BLaER1 treated with 17β-estradiol and CSF1 and Interleukin-3, amounts not matched to agents 10 nM and 100 nM (cell line): Measurements from ENCODE around the gene ASAH2.
"Not testable (repeated sequence)": the region's sequence is repeated elsewhere in the genome, so short reads cannot be mapped to it uniquely, and the experiment has no call there.

Experiments
- H3K27ac ChIP-seq, 11 experiments: shearing (Covaris generic); formaldehyde crosslinking; 2 replicates each; pipeline ENCODE4 v1.8.1; 2022
- H3K27me3 ChIP-seq, 11 experiments: shearing (Covaris generic); formaldehyde crosslinking; 2 replicates each; pipeline ENCODE4 v1.8.1; 2022
- H3K36me3 ChIP-seq, 11 experiments: shearing (Covaris generic); formaldehyde crosslinking; 2 replicates each; pipeline ENCODE4 v1.8.1; 2022
- H3K4me1 ChIP-seq, 10 experiments: shearing (Covaris generic); formaldehyde crosslinking; 2 replicates each; pipeline ENCODE4 v1.8.1; 2022
- H3K4me2 ChIP-seq, 11 experiments: shearing (Covaris generic); formaldehyde crosslinking; 2 replicates each; pipeline ENCODE4 v1.8.1; 2022
- H3K4me3 ChIP-seq, 10 experiments: shearing (Covaris generic); formaldehyde crosslinking; 2 replicates each; pipeline ENCODE4 v1.8.1; 2022
- H3K9ac ChIP-seq, 11 experiments: shearing (Covaris generic); formaldehyde crosslinking; 2 replicates each; pipeline ENCODE4 v1.8.1; 2022
- H3K9me3 ChIP-seq, 11 experiments: shearing (Covaris generic); formaldehyde crosslinking; replicated peaks in 1 of 11; 2 replicates each; pipeline ENCODE4 v1.8.1; 2022
- H4K20me1 ChIP-seq, 11 experiments: shearing (Covaris generic); formaldehyde crosslinking; 2 replicates each; pipeline ENCODE4 v1.8.1; 2022
- Cebpa-rat ChIP-seq, 11 experiments: shearing (Covaris generic); IDR thresholded peaks; 2 replicates each; pipeline ENCODE4 v1.8.1; 2022

The ASAH2 gene

DNA sequence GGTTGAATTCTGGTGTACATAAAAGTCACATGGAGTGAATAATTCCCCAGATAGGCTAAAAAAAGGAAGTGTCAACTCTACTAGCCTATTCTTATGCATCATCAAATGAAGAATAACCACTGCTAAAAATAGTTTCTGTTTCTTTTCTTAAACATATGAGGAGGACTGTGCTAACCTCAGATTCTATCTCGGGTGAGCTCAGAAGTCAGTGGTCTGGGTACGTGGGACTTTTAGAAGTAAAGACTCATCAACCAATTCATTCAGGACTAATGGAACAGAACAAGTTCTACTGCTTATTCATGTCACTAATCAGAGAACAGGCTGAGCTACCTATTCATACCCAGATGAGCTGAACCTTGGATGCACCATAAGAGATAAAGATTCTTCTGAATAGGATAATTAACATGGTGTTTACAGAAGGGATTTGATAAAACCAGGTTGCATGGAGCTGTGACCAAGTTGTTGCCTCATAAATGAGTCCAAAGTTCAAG is 9.5 kb upstream of the ASAH2 start:
- peaks cover 8 to 19% (median 14%) of the 10 kb centered on the region in 11 experiments; a peak in 19 of 22 replicates for H3K9me3 ChIP-seq
- H3K4me1 ChIP-seq, result peaks cover 14 to 38% (median 26%) of the 10 kb centered on the region in 10 experiments
- no peak overlapping the region for H3K4me3 ChIP-seq
- no peaks in the 10 kb centered on the region for H3K36me3 ChIP-seq
- no peaks in the 10 kb centered on the region for H3K27me3 ChIP-seq
- peak overlapping the region in 1 of 11 experiments; percentile 16; a peak in 1 of 22 replicates for H3K27ac ChIP-seq
- H4K20me1 ChIP-seq, result no peaks in the 10 kb centered on the region
- H3K9ac ChIP-seq, result no peak overlapping the region
- TF ChIP-seq Cebpa-rat (IDR thresholded peaks at IDR 0.05), result no peak
- peak overlapping the region; percentile 48 to 85 (median 72) for H3K4me2 ChIP-seq

DNA sequence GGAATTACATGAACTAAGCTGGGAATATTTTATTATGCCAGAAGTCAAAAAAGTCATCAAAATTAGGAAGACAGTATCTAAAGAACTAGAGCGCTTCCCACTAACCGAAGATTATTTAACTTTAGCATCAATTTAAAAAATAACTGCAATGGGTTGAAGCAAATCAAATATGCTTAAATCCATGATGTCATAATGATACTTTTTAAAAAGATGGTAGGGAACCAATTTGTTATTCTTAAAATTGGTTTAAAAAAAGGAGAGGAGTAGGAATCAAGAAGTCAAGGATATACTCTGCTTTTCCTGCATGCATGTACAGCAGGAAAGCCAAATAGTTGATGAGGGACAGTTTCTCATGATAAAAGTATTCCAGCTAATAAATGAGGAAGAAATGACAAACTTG is 3.2 kb upstream of the ASAH2 start:
- Histone ChIP-seq H3K4me2 (no peak overlapping the region), H3K36me3 (no peaks in the 10 kb centered on the region), H4K20me1 (no peaks in the 10 kb centered on the region), H3K27ac (no peak overlapping the region), H3K9ac (no peak overlapping the region), H3K4me3 (no peak overlapping the region), H3K9me3 (no peaks in the 10 kb centered on the region), H3K4me1 (peaks cover 0 to 3% (median under 1%) of the 10 kb centered on the region in 10 experiments; a peak in 10 of 20 replicates), H3K27me3 (no peaks in the 10 kb centered on the region)
- TF ChIP-seq Cebpa-rat (IDR thresholded peaks at IDR 0.05), result no peak

DNA sequence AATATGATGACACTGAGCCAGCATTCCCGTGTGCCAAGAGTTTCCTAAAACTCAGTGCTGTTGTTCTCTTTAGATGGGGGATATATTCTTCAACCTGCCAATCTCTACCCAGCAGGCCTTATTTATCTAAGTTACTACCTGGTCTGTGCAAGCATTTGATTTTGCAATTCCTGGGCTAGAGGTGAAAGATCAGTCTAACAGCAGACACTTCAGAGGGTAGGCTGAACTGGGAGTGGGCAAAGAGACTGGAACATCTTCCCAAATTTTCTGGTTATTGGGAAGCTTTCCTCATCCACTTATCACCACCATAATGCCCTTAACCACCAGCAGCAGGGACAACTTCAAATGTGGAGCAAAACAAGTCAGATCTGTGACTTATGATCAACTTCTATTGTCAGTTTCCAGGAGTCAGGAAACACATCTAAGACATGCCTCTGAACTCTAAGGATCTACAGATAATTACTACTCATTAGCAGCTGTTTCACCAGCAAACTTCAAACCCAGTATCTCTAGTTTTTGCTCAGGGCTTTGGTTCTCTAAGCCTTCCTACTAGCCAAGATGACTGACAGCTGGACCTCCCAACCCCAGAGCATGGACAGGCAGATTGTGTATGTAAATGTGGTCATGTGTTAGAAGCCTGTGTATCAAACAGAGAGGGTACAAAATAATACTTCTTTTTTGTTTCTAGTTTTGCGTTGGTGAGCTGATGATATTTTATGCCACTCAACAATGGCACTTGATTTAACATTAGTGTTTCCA is 1.0 kb downstream of the ASAH2 start:
- Histone ChIP-seq H3K36me3 (no peaks in the 10 kb centered on the region), H3K27ac (no peak overlapping the region), H3K9ac (no peak overlapping the region), H3K4me2 (no peak overlapping the region), H3K27me3 (no peaks in the 10 kb centered on the region), H4K20me1 (no peaks in the 10 kb centered on the region), H3K4me1 (no peaks in the 10 kb centered on the region), H3K4me3 (no peak overlapping the region), H3K9me3 (no peaks in the 10 kb centered on the region)
- TF ChIP-seq Cebpa-rat (IDR thresholded peaks at IDR 0.05), result no peak

- Histone ChIP-seq H3K9me3 (no peaks in the 10 kb centered on the region), H3K4me3 (no peak overlapping the region), H3K27me3 (no peaks in the 10 kb centered on the region), H3K27ac (no peak overlapping the region), H3K4me1 (no peaks in the 10 kb centered on the region), H3K36me3 (no peaks in the 10 kb centered on the region), H4K20me1 (no peaks in the 10 kb centered on the region), H3K9ac (no peak overlapping the region), H3K4me2 (no peak overlapping the region)
- TF ChIP-seq Cebpa-rat (IDR thresholded peaks at IDR 0.05), result no peak
Observed at GRCh38 chr10:50248598-50248997, 2.7 kb downstream of the ASAH2 start.

GRCh38 chr10:50248062-50248461 is 3.3 kb downstream of the ASAH2 start:
- TF ChIP-seq Cebpa-rat (IDR thresholded peaks at IDR 0.05), result no peak
- Histone ChIP-seq H3K9ac (no peak overlapping the region), H3K27me3 (no peaks in the 10 kb centered on the region), H3K9me3 (no peaks in the 10 kb centered on the region), H3K27ac (no peak overlapping the region), H3K4me2 (no peak overlapping the region), H3K4me1 (no peaks in the 10 kb centered on the region), H3K36me3 (no peaks in the 10 kb centered on the region), H4K20me1 (no peaks in the 10 kb centered on the region), H3K4me3 (no peak overlapping the region)

DNA sequence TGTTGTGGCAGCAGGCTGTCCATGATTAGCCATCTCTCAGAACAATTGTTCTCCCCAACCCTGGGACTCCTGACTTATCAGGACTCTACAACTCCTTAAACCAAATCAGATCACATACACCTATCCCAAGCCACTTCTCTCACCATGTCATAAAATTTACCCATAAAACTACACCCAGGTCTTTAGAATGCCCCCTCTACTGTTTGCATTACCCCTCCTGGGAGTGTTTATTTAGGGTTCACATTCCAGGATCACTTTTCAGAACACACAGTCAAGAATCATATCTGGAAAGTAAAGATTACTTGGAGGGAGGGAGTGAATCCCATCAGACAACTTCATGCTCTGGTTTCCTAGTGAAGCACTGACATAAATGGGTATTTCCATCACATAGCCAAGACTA is 7.1 kb downstream of the ASAH2 start:
- no peak overlapping the region for H3K9ac ChIP-seq
- H3K4me1 ChIP-seq, result no peaks in the 10 kb centered on the region
- no peak for TF ChIP-seq Cebpa-rat (IDR thresholded peaks at IDR 0.05)
- H3K4me3 ChIP-seq, result no peak overlapping the region
- no peak overlapping the region for H3K4me2 ChIP-seq
- no peaks in the 10 kb centered on the region for H3K27me3 ChIP-seq
- no peaks in the 10 kb centered on the region for H3K9me3 ChIP-seq
- no peaks in the 10 kb centered on the region for H4K20me1 ChIP-seq
- no peaks in the 10 kb centered on the region for H3K36me3 ChIP-seq
- H3K27ac ChIP-seq, result no peak overlapping the region

- H3K36me3 ChIP-seq, result no peaks in the 10 kb centered on the region
- TF ChIP-seq Cebpa-rat (IDR thresholded peaks at IDR 0.05), result no peak
- no peak overlapping the region for H3K4me3 ChIP-seq
- no peaks in the 10 kb centered on the region for H4K20me1 ChIP-seq
- H3K9ac ChIP-seq, result no peak overlapping the region
- no peak overlapping the region for H3K27ac ChIP-seq
- H3K4me1 ChIP-seq, result peaks cover 0 to 8% (median 0%) of the 10 kb centered on the region in 10 experiments; a peak in 3 of 20 replicates
- H3K4me2 ChIP-seq, result no peak overlapping the region
- H3K27me3 ChIP-seq, result no peaks in the 10 kb centered on the region
- no peaks in the 10 kb centered on the region for H3K9me3 ChIP-seq
Observed at GRCh38 chr10:50242777-50243176, 8.5 kb downstream of the ASAH2 start.

DNA sequence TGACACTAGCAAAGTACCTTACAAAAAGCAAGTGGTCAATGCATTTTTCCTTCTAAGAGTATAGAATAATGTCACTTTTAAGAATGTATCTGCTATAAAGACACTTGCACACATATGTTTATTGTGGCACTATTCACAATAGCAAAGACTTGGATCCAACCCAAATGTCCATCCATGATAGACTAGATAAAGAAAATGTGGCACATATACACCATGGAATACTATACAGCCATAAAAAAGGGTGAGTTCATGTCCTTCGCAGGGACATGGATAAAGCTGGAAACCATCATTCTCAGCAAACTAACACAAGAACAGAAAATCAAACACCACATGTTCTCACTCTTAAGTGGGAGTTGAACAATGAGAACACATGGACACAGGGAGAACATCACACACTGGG is 9.8 kb downstream of the ASAH2 start:
- not testable (repeated sequence) for H4K20me1 ChIP-seq, H3K4me1 ChIP-seq, H3K4me3 ChIP-seq, H3K27me3 ChIP-seq, H3K27ac ChIP-seq, H3K36me3 ChIP-seq, H3K4me2 ChIP-seq, H3K9me3 ChIP-seq, H3K9ac ChIP-seq

DNA sequence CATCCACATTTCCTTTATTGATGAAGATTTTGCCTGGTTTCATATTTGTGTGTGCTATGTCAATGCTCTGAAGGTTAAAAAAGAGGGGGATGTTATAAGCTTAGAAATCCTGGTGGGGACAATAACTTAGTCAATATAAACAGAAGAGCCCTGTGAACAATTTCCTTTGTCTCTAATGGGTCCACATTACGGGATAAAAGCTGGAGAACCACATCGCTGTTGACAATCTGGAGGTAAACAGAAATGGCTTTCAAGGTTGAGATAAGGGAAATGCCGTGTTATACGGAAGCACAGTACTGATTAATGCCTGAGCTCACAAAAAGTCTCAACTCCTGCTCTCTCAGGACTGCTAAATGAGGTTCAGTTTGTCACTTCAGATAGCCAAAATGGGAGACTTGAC is 16.8 kb downstream of the ASAH2 start:
- Histone ChIP-seq H3K4me3 (no peak overlapping the region), H3K9ac (no peak overlapping the region), H3K36me3 (no peaks in the 10 kb centered on the region), H3K27me3 (no peaks in the 10 kb centered on the region), H3K9me3 (peaks cover 0 to 9% (median 0%) of the 10 kb centered on the region in 11 experiments; a peak in 1 of 22 replicates), H4K20me1 (no peaks in the 10 kb centered on the region), H3K4me1 (peaks cover 0 to 12% (median 0%) of the 10 kb centered on the region in 10 experiments; a peak in 3 of 20 replicates), H3K4me2 (no peak overlapping the region), H3K27ac (no peak overlapping the region)
- TF ChIP-seq Cebpa-rat (IDR thresholded peaks at IDR 0.05), result no peak

DNA sequence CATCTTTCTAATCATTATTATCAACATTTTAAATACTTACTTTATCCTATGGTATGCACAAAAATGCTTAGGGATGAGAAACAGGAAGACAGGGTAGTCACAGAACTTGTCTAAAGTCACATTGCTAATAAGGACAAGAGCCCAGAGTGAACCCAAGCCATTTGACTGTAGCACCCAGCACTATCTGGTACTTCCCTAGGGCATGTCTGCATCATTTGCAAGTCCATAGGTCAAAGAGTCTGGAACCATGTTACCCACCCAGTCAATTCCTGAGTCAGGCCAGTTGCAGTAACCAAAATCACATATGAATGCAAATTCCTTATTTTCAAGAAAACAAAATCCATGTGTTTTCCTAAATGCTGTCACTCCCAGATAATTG is 19.1 kb downstream of the ASAH2 start:
- peaks cover 0 to 7% (median 0%) of the 10 kb centered on the region in 10 experiments; a peak in 1 of 20 replicates for H3K4me1 ChIP-seq

More for the DNA sequence above, 19.1 kb downstream of the ASAH2 start:
- H4K20me1 ChIP-seq, result no peaks in the 10 kb centered on the region
- no peak overlapping the region for H3K4me2 ChIP-seq
- TF ChIP-seq Cebpa-rat (IDR thresholded peaks at IDR 0.05), result no peak
- H3K9me3 ChIP-seq, result peaks cover 0 to 9% (median 0%) of the 10 kb centered on the region in 11 experiments; a peak in 1 of 22 replicates
- no peak overlapping the region for H3K27ac ChIP-seq
- no peak overlapping the region for H3K4me3 ChIP-seq
- no peaks in the 10 kb centered on the region for H3K36me3 ChIP-seq
- no peaks in the 10 kb centered on the region for H3K27me3 ChIP-seq
- H3K9ac ChIP-seq, result no peak overlapping the region
